ENCODE measurements around the gene ZNF184.
A peak's percentile ranks its signal among the peaks of the same experiment; 100 is the strongest.
"Not testable (repeated sequence)": the region's sequence is repeated elsewhere in the genome, so short reads cannot be mapped to it uniquely, and the experiment has no call there.

Gene ZNF184

GRCh38 chr6:27478706-27479318, 5.9 kb upstream of the ZNF184 start:
- FAIRE-seq: peak; percentile 95

- no peak for FAIRE-seq
Measured at GRCh38 chr6:27478141-27478705, 5.3 kb upstream of the ZNF184 start.

GRCh38 chr6:27477318-27478013, 4.6 kb upstream of the ZNF184 start:
- FAIRE-seq: no peak

- FAIRE-seq: no peak
Measured at GRCh38 chr6:27476090-27476489, 3.2 kb upstream of the ZNF184 start.

GRCh38 chr6:27474672-27475071, 1.8 kb upstream of the ZNF184 start:
- no peak for FAIRE-seq

GRCh38 chr6:27474172-27474465, 1.2 kb upstream of the ZNF184 start:
- no peak for FAIRE-seq

GRCh38 chr6:27472182-27472616, 706 bp downstream of the ZNF184 start:
- FAIRE-seq: no peak

- FAIRE-seq: no peak
Measured at GRCh38 chr6:27471365-27472115, 1.4 kb downstream of the ZNF184 start.

GRCh38 chr6:27470023-27470422, 2.9 kb downstream of the ZNF184 start:
- no peak for FAIRE-seq

- FAIRE-seq: no peak
Measured at GRCh38 chr6:27468334-27468733, 4.6 kb downstream of the ZNF184 start.

GRCh38 chr6:27452496-27452897, 20.4 kb downstream of the ZNF184 start:
- no peak for FAIRE-seq

GRCh38 chr6:27451660-27452390, 21.1 kb downstream of the ZNF184 start:
- no peak for FAIRE-seq

GRCh38 chr6:27448456-27448855, 24.4 kb downstream of the ZNF184 start:
- no peak for FAIRE-seq

GRCh38 chr6:27442932-27443331, 30.0 kb downstream of the ZNF184 start:
- FAIRE-seq: no peak

GRCh38 chr6:27441001-27441400, 31.9 kb downstream of the ZNF184 start:
- no peak for FAIRE-seq

- FAIRE-seq: no peak
Measured at GRCh38 chr6:27439371-27439770, 33.5 kb downstream of the ZNF184 start.

GRCh38 chr6:27433714-27434113, 39.2 kb downstream of the ZNF184 start:
- FAIRE-seq: no peak

GRCh38 chr6:27428966-27429365, 43.9 kb downstream of the ZNF184 start:
- no peak for FAIRE-seq

GRCh38 chr6:27428502-27428901, 44.4 kb downstream of the ZNF184 start:
- FAIRE-seq: no peak

GRCh38 chr6:27426045-27426620, 46.8 kb downstream of the ZNF184 start:
- FAIRE-seq: no peak

GRCh38 chr6:27424851-27425250, 48.1 kb downstream of the ZNF184 start:
- not testable (repeated sequence) for FAIRE-seq

GRCh38 chr6:27422651-27423332, 50.1 kb downstream of the ZNF184 start:
- FAIRE-seq: no peak

Measured in G401.6 (cell line).